HG03460 (cell line): ENCODE results near the gene PCBP1.
"Not testable (repeated sequence)": the region's sequence is repeated elsewhere in the genome, so short reads cannot be mapped to it uniquely, and the experiment has no call there.

ENCODE experiments used
- ATAC-seq: cut with Tn5 transposase; IDR thresholded peaks from one replicate; pipeline ENCODE4 v1.9.1; 2021; ENCODE audit not compliant: unreplicated experiment

Gene PCBP1

DNA sequence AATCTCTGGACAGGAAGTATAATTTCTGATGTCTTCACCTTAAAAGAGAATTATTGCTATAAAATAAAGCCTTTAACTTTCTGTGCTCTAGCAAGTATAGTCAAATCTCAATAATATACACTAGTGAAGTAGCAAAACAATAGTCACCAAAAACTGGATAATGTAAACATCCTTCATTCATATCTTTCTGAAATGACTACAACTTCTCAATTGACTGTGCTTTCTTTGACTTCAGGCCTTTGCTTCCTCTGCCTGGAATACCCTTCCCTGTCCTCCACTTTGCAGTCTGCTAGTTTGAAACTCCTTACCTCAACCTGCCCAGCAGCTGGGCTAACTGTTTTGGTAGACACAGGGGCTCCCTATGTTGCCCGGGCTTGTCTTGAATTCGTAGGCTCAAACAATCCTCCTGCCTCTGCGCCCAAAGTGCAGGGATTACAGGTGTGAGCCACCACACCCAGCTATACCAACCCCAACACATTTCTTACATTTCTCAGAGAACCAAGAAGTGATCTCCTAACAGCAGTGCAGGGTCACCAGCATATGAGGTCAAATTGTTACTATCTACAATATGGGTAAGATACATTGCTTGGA is 6.6 kb upstream of the PCBP1 start:
- ATAC-seq, result no peak

DNA sequence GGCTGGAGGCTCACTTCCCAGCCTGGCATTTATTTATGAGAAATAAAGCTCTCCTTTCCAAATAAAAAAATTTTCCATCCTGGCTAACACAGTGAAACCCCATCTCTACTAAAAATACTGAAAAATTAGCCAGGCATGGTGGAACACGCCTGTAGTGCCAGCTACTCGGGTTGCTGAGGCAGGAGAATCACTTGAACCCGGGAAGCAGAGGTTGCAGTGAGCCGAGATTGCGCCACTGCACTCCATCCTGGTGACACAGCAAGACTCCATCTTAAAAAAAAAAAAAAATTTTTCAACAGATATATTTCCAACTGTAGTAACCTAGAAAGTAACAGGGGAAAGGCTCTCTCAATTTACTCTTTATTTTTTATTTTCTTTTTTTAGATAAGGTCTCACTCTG is 6.1 kb upstream of the PCBP1 start:
- no peak for ATAC-seq

DNA sequence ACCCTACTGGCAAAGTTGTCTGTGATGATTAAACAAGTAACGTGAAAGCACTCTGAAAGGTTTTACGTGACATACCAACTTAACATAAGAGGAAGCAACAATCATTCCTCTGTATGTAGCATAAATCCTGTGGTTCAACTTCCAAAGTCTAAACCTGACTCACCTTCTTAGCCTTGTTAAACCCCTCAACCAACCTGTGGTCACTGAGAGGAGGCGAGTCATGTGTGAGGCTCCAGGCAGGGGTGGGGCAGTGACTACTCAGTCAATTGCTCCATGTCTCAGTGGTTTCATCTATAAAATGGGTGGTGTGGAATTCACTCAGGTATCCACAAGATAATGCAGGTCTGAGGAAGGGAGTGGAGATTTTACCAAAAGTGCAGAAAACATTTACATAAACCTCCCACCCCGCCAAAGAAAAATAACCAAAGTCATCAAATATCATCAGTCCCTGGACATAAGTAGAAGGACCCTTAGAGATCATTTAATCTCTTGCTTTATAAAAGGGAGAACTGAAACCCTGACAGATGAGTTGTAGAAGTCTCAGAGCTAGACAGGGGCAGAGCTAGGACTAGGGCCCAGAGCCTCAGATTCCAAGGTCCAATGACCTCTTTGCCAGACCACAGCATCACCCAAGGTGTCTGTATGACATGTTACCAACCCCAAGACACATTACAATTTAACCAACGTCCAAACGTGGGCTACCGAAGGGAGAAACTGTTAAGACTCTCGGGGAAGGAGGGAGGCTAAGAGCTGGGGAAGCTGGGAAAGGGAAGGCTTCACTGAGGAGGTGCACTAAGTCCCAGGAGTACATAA is 3.7 kb upstream of the PCBP1 start:
- ATAC-seq, result peak; percentile 44

DNA sequence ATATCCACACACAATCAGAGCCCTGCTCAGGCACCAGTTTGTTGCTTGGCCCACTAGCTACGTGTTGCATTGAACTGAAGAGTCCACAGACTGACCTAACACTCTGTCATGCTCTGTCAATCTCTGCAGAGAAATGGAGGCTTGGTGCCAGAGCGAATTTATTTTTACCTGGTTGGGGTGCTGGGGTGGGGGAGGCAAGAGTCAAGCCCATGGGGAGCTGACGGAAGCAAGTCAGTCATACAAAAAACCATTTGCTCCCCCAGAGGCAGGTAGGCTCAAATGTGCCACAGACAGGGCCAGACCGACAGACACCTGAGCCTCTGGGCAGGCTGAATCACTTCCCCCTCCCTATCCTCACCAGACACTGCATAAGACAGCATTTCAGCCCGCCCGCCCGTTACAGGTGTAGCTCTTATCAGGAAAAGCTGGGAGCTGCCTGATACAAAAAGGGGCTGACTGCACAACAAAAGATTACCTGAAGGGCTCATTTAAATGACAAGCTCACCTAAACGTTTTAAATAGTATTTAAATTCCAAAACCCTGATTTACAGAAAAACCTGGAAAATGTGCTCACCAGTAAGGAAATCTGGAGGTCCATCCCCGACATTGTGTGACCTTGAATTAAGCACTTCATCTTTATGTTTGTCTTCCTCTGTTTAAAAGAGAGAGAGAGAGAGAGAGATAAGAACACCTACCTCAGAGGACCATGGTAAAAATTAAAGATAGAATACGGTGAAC is 2.1 kb upstream of the PCBP1 start:
- no peak for ATAC-seq

DNA sequence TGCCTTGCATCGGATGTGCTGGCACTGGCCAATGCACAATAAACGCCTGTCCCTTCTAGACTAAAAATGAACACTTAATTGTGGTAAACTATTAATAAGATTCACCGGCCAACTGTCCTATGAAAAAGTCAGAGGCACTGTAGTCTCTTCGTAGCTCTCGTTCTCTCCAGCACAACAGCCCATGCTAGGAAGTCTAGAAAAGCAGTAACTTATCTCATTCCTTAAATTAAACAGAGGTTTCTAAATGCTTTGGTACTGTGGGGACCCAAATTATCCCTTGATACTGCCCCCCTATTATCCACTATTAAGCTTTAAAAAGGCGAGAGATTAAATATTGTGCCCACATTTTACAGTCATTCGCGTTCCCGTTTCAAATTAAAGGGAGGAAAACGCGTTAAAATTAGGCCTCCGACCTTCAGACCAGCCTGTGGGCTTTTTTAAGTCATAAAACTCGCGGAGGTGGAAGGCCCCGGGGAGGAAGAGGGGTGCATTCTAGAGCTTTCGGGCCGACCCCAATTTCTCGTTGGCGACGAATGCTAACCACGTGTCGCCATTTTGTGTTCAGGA is 1.5 kb upstream of the PCBP1 start:
- no peak for ATAC-seq

DNA sequence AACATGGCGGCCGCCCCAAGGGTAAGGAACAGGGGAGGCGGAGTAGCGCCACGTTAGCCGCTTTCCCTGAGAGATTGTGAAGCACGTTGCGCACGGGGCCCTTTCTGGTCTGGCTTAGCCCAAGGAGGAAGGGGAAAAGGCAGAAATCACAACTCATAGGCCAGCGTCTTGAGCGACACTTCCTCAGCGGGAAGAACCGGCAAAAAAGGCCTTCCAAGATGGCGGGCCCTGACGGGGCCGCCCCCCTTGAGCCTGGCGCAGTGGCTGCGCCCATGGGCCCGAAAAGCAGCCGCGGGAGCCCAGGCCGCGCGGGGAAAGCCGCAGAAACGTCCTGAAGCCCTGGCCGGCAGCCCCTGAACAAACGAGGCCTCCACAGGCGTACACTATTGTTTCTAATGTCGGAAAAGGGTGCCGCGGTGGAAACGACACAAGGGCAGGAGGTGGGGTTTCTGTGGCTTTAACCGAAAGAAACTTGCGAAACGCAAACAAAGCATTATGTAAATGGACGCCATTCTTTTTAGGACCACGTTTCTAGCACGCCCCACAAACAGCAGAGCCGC is 919 bp upstream of the PCBP1 start:
- ATAC-seq, result peak; percentile 38

DNA sequence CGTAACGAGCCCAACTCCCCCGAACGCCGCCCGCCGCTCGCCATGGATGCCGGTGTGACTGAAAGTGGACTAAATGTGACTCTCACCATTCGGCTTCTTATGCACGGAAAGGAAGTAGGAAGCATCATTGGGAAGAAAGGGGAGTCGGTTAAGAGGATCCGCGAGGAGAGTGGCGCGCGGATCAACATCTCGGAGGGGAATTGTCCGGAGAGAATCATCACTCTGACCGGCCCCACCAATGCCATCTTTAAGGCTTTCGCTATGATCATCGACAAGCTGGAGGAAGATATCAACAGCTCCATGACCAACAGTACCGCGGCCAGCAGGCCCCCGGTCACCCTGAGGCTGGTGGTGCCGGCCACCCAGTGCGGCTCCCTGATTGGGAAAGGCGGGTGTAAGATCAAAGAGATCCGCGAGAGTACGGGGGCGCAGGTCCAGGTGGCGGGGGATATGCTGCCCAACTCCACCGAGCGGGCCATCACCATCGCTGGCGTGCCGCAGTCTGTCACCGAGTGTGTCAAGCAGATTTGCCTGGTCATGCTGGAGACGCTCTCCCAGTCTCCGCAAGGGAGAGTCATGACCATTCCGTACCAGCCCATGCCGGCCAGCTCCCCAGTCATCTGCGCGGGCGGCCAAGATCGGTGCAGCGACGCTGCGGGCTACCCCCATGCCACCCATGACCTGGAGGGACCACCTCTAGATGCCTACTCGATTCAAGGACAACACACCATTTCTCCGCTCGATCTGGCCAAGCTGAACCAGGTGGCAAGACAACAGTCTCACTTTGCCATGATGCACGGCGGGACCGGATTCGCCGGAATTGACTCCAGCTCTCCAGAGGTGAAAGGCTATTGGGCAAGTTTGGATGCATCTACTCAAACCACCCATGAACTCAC is 673 bp downstream of the PCBP1 start:
- no peak for ATAC-seq

DNA sequence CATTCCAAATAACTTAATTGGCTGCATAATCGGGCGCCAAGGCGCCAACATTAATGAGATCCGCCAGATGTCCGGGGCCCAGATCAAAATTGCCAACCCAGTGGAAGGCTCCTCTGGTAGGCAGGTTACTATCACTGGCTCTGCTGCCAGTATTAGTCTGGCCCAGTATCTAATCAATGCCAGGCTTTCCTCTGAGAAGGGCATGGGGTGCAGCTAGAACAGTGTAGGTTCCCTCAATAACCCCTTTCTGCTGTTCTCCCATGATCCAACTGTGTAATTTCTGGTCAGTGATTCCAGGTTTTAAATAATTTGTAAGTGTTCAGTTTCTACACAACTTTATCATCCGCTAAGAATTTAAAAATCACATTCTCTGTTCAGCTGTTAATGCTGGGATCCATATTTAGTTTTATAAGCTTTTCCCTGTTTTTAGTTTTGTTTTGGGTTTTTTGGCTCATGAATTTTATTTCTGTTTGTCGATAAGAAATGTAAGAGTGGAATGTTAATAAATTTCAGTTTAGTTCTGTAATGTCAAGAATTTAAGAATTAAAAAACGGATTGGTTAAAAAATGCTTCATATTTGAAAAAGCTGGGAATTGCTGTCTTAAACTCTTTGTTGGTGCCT is 1.4 kb downstream of the PCBP1 start:
- ATAC-seq, result no peak

DNA sequence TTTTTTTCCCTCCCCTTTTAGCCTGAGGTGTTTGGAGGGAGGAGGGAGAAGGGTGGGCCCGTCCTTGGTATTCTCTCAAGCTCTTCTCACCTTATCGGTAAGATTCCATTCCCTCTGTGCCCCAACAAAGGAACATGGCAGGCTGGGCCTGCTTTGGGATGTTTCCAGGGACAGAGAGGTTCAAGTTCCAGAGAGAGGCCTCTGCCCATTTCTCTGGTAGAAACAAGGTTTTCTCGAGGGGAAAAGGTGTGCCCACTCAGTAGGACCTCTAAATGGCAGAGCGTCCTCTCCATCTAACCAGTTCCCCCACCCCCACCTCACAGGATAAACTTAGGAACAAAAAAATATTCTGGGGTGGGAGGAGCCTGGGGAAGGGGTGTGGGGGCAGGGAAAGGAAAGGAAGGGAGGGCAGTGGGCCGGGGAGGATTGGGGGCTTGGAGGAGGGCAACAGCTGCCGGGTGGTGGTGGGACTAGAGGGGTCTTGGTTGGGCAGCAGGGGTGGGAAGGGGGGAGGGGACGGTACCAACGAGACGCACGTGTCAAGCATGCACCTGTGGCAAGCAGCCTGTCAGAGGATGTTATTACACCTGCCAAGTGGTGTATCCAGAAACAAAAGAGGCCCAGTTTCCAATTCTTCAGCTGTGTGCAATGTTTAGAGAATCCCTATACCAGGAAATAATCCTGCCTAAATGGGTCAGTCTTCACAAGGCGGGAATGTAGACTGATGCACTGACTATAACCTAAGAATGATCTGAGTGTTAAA is 2.1 kb downstream of the PCBP1 start:
- no peak for ATAC-seq

DNA sequence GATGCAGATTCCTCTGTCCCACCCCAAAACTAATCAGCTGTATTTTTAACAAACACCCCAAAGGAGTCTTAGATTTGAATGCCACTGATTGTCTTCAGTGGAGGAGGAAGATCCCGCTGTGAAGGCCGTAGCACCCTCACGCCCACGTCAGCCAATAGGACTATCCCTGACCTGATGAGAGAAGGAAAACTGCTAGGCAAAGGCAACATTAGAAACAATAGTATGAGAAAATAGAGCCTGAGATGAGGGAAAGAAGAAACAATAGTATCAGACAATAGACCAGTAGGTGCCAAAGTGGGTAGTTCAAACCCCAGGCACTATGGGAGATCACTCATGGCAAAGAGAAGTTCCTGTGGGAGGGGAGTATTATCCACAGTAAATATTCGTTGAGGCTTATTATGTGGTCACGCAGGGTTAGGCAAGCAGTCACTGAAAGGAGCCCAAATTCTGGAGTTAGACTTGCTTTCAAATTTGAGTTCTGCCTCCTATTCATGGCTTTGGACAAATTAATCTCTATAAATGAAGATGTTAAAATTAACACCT is 2.8 kb downstream of the PCBP1 start:
- no peak for ATAC-seq

DNA sequence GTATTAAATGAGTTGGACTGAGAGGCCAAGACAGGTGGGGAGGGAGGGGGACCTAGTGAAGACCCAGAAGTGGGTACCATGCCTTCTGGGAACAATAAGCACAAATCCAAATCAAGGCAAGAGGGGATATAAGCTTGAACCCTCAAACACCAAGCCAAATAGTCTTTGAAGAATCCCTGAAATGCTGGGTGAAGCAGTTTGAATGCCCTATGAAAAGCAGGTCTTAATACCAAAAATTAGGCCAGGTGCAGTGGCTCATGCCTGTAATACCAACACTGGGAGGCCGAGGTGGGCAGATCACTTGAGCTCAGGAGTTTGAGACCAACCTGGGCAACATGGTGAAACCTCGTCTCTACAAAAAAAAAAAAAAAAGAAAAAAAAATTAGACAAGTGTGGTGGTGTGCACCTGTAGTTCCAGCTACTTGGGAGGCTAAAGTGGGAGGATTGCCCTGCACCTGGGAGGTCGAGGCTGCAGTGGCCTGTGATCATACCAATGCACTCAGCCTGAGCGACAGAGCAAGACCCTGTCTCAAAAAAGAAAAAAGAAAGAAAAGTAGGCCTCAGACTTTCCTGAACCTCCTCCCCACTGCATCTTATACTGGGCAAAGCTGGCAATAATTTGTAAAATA is 3.5 kb downstream of the PCBP1 start:
- ATAC-seq, result no peak

DNA sequence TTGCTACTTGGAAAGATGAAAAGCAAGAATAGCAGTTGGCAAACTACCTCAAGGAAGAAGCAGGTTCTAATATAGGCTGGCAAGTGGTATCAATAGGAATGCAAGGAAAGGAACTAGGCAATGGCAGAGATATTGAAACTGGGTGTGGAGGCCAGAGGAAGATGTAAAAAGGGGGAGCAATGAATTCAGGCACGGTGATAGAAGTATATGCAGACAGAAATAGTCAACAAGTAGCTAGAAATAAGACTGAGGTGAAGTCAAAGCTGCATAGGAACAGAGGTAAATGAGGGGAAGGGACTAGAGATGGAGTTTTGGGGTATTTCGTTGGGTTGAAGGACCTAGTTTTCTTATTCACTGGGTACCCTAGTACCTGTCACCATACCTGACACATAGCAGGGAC is 4.1 kb downstream of the PCBP1 start:
- no peak for ATAC-seq

DNA sequence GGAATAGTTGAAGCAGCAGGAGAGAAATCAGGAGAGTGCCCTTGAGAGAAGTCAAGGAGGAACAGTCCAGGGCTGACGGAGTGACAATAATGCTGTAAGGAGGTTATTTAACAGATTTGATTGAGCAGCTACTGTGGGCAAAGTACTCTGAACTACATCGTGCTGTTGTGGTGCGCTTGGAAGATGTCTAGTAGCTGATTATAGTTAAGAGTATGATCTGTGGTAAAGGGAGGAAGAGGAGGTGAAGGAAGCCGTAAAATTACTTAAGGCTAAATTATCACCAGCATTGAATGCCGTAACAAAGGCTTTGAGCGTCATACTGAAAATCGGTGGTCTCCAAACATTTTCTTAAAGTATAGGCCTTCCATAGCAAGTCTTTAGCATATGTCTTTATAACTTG is 4.5 kb downstream of the PCBP1 start:
- no peak for ATAC-seq

DNA sequence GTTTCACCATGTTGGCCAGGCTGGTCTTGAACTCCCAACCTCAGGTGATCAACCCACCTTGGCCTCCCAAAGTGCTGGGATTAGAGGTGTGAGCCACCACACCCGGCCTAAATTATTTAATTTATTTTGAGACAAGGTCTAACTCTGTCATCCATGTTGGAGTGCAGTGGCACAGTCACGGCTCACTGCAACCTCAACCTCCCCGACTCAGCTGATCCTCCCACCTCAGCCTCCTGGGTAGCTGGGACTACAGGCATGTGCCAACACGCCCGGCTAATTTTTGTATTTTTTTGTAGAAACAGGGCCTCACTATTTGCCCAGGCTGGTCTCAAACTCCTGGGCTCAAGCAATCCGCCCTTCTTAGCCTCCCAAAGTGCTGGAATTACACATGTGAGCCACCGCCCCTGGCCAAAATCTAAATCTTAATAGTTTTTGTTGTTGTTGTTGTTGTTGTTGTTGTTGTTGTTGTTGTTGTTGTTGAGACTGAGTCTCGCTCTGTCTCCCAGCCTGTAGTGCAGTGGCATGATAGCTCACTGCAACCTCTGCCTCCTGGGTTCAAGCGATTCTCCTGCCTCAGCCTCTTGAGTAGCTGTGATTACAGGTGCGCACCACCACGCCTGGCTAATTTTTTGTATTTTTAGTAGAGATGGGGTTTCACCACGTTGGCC is 5.4 kb downstream of the PCBP1 start:
- not testable (repeated sequence) for ATAC-seq

DNA sequence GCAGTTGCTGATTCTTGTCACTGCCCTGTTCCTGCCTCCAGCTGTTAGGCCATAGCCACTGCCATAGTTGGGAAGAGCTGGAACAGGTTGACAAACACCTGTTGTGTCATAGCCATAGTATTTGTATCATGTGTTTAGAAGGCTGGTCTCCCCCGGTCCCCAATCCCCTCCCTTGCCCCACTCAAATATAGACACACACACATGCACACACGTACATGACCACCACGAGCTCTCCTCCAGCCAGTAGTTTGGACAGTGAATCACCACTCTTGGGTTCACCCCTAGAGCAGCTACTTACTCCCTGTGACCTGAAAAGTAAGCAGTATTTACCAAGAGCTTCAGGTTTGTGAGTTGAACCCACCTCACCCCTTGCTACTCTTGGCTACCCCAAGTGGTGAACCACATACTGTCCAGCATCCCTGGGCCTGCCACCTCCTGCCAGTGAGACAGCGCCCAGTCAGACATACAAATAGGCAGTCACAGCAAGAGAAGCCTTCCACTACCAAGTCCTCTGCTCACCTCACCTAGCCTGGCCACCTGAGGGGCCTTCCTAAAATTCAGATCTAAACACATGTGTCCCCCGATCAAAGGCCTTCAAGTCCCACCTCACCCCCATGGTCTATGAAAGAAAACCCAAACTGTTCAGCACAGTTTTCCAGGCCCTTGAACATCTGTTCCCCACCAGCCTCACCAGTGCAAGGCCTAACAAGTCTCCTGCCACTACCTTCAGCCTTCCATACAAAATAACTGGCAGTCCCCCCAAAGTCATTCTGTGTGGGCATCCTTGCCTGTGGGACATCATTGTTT is 7.1 kb downstream of the PCBP1 start:
- ATAC-seq, result no peak

DNA sequence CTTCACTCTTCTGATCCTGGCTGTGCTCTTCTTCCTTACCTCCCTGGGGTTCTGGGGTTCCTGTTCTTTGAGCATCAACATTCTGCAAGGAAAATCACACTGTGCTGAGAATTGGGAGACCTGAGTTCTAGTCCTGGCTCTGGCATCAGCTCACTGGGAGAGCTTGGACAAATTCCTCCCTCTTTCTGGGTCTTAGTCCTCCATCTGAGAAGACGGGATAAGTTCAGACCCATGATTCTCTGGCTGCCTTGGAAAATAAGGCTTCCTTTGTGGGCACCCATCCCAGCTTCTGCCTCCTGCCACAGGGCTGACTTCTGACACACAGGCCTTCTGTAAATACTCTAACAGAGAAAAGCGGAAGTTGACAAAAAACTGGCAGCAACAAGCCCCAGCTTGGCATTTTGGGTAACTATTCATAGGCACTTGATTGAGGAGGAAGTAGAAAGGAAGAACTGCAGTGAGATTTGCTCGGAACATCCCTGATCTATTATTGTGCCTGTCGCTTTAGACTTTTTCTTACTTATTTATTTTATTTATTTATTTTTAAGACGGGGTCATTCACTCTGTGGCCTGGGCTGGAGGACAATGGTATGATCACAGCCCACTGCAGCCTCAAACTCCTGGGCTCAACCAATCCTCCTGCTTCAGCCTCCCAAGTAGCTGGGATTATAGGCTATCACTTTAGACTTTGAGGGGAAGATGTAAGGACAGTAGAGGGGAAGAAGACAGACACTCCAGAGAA is 7.9 kb downstream of the PCBP1 start:
- ATAC-seq, result peak; percentile 72
